Measurements from ENCODE around the gene MMP17.
A peak's percentile ranks its signal among the peaks of the same experiment; 100 is the strongest.

The MMP17 gene

DNA sequence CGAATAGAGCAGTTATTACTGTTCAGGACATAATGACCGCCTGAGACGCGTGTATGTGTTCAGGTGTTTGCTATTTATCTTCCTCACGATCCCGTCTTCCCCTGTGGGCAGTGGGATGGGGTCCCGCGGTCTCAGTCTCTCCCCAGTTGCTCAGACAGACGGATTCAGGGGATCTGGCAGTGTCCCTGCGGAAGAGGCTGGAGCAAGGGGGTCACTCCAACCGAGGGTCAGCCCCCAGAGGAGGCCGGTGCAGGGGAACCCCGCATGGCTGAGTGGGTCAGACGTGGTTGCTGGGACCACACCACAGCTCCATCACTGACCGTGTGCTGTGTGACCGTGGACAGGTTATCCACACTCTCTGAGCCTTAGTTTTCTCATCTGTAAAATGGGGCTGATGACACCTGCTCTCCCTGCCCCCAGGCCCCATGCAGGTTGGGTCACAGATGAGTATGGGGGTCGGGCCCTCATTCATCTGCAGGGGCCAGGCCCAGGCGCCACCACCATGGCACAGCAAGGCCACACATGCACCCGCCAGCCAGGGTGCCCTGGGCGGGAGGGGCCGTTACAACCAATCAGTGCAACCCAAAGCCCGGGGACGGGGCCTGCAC, 5.2 kb downstream of the MMP17 start:
- TF ChIP-seq, protein P1, sequence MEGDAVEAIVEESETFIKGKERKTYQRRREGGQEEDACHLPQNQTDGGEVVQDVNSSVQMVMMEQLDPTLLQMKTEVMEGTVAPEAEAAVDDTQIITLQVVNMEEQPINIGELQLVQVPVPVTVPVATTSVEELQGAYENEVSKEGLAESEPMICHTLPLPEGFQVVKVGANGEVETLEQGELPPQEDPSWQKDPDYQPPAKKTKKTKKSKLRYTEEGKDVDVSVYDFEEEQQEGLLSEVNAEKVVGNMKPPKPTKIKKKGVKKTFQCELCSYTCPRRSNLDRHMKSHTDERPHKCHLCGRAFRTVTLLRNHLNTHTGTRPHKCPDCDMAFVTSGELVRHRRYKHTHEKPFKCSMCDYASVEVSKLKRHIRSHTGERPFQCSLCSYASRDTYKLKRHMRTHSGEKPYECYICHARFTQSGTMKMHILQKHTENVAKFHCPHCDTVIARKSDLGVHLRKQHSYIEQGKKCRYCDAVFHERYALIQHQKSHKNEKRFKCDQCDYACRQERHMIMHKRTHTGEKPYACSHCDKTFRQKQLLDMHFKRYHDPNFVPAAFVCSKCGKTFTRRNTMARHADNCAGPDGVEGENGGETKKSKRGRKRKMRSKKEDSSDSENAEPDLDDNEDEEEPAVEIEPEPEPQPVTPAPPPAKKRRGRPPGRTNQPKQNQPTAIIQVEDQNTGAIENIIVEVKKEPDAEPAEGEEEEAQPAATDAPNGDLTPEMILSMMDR (IDR thresholded peaks at IDR 0.05; ENCODE audit: extremely low read depth, insufficient read depth, missing control alignments) = no peak
- in situ Hi-C loops (cut with MboI; ENCODE audit: low pct_unique_long_range_greater_than_20kb, low sequenced_read_pairs, unreplicated experiment) = no loop called here
- DNase-seq (ENCODE audit: low spot score) = no peak

DNA sequence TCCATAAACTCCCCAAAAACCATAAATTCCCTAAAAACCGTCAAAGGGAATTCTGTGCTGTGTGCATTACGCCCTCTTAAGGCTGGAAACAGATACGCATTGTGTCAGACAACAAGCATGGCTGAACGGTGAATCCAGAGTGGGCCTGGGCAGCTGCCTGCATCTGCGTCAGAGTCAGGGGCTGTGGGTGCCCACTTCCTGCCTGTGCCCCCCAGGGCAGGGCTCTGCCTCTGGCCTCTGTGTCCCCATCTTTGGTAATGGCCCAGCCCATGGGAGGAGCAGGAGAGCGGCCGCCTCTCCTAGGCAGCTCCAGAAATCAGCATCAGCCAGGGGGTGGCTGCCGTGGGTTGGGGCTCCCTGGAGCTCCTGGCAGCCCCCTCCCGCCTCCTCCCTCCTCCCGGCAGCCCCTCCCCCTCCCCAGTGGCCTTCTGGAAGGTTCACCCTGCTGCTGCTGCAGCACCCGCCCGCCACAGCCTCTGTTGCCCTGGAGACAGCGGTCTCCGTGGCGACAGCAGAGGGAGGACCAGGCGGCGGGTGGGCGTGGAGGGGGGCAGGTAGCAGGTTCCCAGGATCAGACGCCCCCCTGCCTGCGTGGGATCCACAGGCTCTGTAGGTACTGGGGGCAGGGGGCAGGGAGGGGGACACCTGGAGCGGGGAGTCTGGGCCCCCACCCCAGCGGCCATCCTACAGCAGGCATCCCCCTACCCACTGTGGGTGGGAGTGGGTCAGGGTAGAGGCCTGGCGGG, 5.9 kb downstream of the MMP17 start:
- no peak for DNase-seq (ENCODE audit: low spot score)

DNA sequence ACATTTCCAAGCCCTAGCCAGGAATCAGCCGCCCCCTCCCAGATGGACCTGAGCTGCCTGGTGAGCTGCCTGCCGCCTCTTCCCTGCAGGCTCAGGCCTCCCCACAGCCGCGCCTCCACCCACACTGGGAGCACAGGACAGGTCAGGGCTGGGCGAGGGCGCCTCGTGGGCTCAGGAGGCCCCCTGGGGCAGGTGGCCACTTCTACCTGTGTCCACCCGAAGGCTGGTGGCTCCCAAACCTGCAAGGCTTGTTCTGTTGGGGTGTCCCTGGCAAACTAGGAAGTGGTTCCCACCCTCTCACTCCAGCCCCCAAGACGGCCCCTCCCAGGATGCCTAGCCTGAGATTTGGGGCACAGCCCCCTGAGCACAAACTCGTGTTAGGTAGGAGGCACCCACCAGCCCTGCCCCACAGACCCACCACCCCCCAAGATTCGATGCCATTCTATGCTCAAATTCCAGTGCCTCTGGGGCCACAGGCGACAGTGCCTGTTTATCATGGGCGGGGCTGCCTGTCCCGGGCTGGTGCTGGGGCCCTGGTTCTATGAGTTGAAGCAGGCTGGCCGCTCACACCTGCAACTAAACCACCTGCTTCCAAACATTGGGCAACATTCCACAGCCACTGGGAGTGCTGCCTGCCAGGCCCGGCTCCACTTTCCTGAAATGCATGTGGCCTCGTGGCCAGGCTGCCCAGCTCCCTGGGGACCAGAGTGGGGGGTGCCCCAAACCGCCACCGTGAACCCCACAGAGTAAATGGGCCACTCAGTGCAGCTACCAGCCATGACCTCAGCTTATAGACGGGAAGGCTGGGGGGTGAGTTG, 6.8 kb downstream of the MMP17 start:
- TF ChIP-seq, protein P1 (IDR thresholded peaks at IDR 0.05; ENCODE audit: extremely low read depth, insufficient read depth, missing control alignments) = no peak
- no peak for DNase-seq (ENCODE audit: low spot score)
- in situ Hi-C loops (cut with MboI; ENCODE audit: low pct_unique_long_range_greater_than_20kb, low sequenced_read_pairs, unreplicated experiment) = no loop called here

More for the DNA sequence above, 5.9 kb downstream of the MMP17 start:
- in situ Hi-C loops (cut with MboI; ENCODE audit: low pct_unique_long_range_greater_than_20kb, low sequenced_read_pairs, unreplicated experiment) = no loop called here
- TF ChIP-seq, protein P1 (IDR thresholded peaks at IDR 0.05; ENCODE audit: extremely low read depth, insufficient read depth, missing control alignments) = peak; percentile 42

DNA sequence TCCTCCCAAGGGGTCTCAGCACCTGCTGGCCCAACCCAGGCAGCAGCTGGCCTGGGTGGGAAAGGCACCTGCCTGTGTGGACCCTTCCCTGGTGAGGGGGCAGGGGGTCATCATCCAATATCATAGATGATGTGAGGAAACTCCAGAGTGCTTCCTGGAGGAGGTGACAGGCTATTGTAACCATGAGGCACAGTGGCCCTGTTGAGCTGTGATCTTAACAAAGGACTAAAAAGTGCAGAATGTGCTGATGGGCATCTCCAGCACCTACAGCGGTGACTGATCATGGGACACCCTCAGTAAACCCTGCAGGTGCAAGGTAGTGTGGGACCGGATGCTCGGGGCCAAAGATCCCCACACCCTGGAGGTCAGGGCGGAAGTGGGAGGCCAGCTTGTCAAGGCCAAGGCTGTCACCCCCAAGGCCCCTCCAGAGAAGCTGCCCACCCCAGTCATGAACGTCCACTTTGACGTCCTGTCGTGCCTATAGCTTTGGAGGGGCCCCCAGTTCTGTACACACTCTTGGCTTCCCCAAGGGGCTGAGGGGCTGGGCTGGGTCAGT, 7.5 kb downstream of the MMP17 start:
- in situ Hi-C loops (cut with MboI; ENCODE audit: low pct_unique_long_range_greater_than_20kb, low sequenced_read_pairs, unreplicated experiment) = no loop called here
- DNase-seq (ENCODE audit: low spot score) = no peak
- TF ChIP-seq, protein P1 (IDR thresholded peaks at IDR 0.05; ENCODE audit: extremely low read depth, insufficient read depth, missing control alignments) = no peak

DNA sequence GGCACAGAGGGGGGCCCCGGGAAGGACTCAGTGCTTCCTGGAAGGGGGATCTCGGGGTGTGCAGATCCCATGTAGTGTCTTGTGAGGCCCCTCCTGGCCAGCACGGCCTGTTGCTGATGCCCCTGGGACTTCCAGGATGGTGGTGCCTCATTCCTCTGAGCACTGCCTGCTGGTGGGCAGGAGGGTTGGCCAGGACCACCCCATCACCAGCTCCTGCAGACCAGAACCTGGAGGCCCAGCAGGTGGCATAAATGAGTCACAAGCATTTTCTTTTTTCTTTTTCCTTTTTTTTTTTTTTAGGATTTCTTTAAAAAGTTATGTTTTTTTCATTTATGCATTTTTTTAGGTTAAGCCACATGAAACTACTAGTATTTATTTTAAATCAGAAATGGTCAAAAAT, 8.0 kb downstream of the MMP17 start:
- TF ChIP-seq, protein P1 (IDR thresholded peaks at IDR 0.05; ENCODE audit: extremely low read depth, insufficient read depth, missing control alignments) = peak; percentile 46
- in situ Hi-C loops (cut with MboI; ENCODE audit: low pct_unique_long_range_greater_than_20kb, low sequenced_read_pairs, unreplicated experiment) = no loop called here
- DNase-seq (ENCODE audit: low spot score) = no peak

DNA sequence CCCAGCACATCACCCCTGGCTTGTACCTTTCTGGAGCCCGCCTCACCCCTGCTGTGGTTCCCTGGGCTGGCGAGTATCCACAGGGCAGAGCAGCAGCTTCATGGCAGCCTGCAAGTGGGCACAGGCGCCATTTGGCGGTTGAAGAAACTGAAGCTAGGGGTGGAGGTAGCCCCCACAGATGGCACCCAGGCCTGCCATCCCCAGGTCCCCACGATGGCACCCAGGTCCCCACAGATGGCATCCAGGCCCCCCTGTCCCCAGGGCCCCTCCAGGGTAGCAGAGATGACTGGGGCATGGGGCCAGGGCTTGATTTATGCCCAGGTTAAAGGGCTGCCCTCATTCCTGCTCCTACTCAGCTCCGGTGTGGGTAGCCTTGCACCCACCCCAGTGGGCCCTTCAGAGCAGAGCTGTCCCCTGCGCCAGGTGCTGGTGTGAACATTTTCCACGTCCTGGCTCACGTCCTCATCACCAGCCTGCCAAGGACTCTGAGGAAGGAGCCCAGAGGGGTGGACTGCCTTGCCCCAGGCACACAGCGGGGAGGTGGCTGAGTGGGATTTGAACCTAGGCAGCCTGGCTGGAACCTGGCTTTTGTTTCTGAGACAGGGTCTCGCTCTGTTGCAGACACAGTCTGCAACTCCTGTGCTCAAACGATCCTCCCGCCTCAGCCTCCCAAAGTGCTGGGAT, 8.7 kb downstream of the MMP17 start:
- DNase-seq (ENCODE audit: low spot score) = no peak
- in situ Hi-C loops (cut with MboI; ENCODE audit: low pct_unique_long_range_greater_than_20kb, low sequenced_read_pairs, unreplicated experiment) = no loop called here
- TF ChIP-seq, protein P1 (IDR thresholded peaks at IDR 0.05; ENCODE audit: extremely low read depth, insufficient read depth, missing control alignments) = no peak
